GM12878 (cell line): ENCODE results near the gene SNPH. TPM values are rescaled to one million over a fixed set of nuclear protein-coding genes. Genes with fewer than 3 reads are reported as not detected.

Source experiments
- ATAC-seq: fragments of 200-7000 bp; cut with Tn5 transposase; 3 replicates; pipeline ENCODE4 v1.9.1; 2020; ENCODE audit warnings: mild to moderate bottlenecking, moderate library complexity
- BruUV-seq: library from RNA; stranded (reverse); fragments of 400-500 nt; replicated peaks from 2 replicates; lab custom pipeline; 2021; lab: Mats Ljungman, UMichigan
- CTCF ChIA-PET: fragments of 300-600 bp; sonication (Branson Sonifier 250); formaldehyde crosslinking; extraction: SDS; loops from one replicate; lab custom pipeline; 2021; ENCODE audit warnings: inconsistent platforms; lab: Yijun Ruan, JAX
- POLR2A ChIA-PET: fragments of 350-600 bp; formaldehyde crosslinking; extraction: SDS; loops from one replicate; lab custom pipeline; 2021; ENCODE audit warnings: inconsistent platforms; lab: Charles Lee
- RAD21 ChIA-PET: fragments of 300-600 bp; sonication (Branson Sonifier 250); formaldehyde crosslinking; loops from one replicate; lab custom pipeline; 2023; ENCODE audit warnings: antibody characterized with exemption; ENCODE audit not compliant: unreplicated experiment; lab: Charles Lee
- SMC1A ChIA-PET: fragments of 300-600 bp; sonication (Branson Sonifier 250); formaldehyde crosslinking; loops from one replicate; lab custom pipeline; 2023; ENCODE audit not compliant: unreplicated experiment, uncharacterized antibody; lab: Charles Lee
- DNase-seq: peaks from one replicate; pipeline ENCODE4 v3.0.0-alpha.2; 2011; ENCODE audit warnings: low read depth, low spot score
- FAIRE-seq: peaks from 3 replicates; lab custom pipeline; 2011; peaks lifted over from hg19 to GRCh38; lab: Jason Lieb, UNC
- H2AFZ ChIP-seq: 2 replicates; pipeline ENCODE4 v1.6.0; 2011; ENCODE audit warnings: low read depth, low read length, control low read depth; ENCODE audit not compliant: control insufficient read depth
- H3K27ac ChIP-seq: 2 replicates; pipeline ENCODE4 v1.5.1; 2011; ENCODE audit warnings: control low read depth; ENCODE audit not compliant: control insufficient read depth, insufficient read depth
- H3K27me3 ChIP-seq, 2 experiments: replicated peaks in 1 of 2; 2 replicates each; pipeline versions ENCODE4 v1.6.0 to v1.6.1; 2011; ENCODE audit warnings: low read length in 1 of 2; ENCODE audit not compliant: control insufficient read depth in 2 of 2, insufficient read depth in 2 of 2
- H3K36me3 ChIP-seq, 2 experiments: 2 replicates each; pipeline ENCODE4 v1.5.1; 2011; ENCODE audit warnings: low read length in 1 of 2; ENCODE audit not compliant: control insufficient read depth in 2 of 2, insufficient read depth in 2 of 2
- H3K4me1 ChIP-seq: 2 replicates; pipeline ENCODE4 v1.6.1; 2011; ENCODE audit warnings: mild to moderate bottlenecking, low read length, moderate library complexity, mixed read lengths; ENCODE audit not compliant: control insufficient read depth, insufficient read depth
- H3K4me2 ChIP-seq: 2 replicates; pipeline ENCODE4 v1.6.0; 2011; ENCODE audit warnings: control low read depth; ENCODE audit not compliant: control insufficient read depth, insufficient read depth
- H3K4me3 ChIP-seq: fragments of 200-600 bp; sonication (generic); 2 replicates; pipeline ENCODE4 v1.5.1; 2016
- H3K79me2 ChIP-seq: 2 replicates; pipeline ENCODE4 v1.6.0; 2011; ENCODE audit warnings: low read length; ENCODE audit not compliant: control insufficient read depth, insufficient read depth
- H3K9ac ChIP-seq: 2 replicates; pipeline ENCODE4 v1.8.0; 2011; ENCODE audit warnings: low read length, control low read depth, mixed read lengths; ENCODE audit not compliant: control insufficient read depth, insufficient read depth
- H3K9me3 ChIP-seq: replicated peaks from 3 replicates; pipeline ENCODE4 v1.5.1; 2011; ENCODE audit warnings: mild to moderate bottlenecking, low read length; ENCODE audit not compliant: control insufficient read depth, insufficient read depth
- H4K20me1 ChIP-seq: 2 replicates; pipeline ENCODE4 v1.6.0; 2011; ENCODE audit not compliant: control insufficient read depth, insufficient read depth
- ATF2 ChIP-seq: IDR thresholded peaks from 2 replicates; pipeline ENCODE4 v1.6.1; 2012; ENCODE audit warnings: low read length, inconsistent platforms
- BHLHE40 ChIP-seq, 2 experiments: fragments of 450-650 bp in 1 of 2; IDR thresholded peaks; 2 replicates each; pipeline ENCODE4 v1.6.1; 2011 to 2017; ENCODE audit warnings: low read depth in 2 of 2, borderline replicate concordance in 1 of 2, improper control_type of control experiment in 1 of 2, low read length in 1 of 2, mild to moderate bottlenecking in 1 of 2
- BRCA1 ChIP-seq: IDR thresholded peaks from 2 replicates; pipeline ENCODE4 v1.6.1; 2011; ENCODE audit warnings: low read depth, low read length, improper control_type of control experiment
- CBX3 ChIP-seq: fragments of 200-600 bp; sonication (generic); IDR thresholded peaks from 2 replicates; pipeline ENCODE4 v1.6.1; 2016; ENCODE audit warnings: low read depth, borderline replicate concordance
- CHD1 ChIP-seq: IDR thresholded peaks from 2 replicates; pipeline ENCODE4 v1.6.1; 2012; ENCODE audit warnings: low read depth, low read length, improper control_type of control experiment
- ETV6 ChIP-seq, 2 experiments: fragments of 450-650 bp in 1 of 2; IDR thresholded peaks in 1 of 2; conservative IDR thresholded peaks in 1 of 2; 2 replicates each; pipeline ENCODE4 v1.6.1; 2014; ENCODE audit warnings: antibody characterized with exemption in 1 of 2, borderline replicate concordance in 1 of 2, low read depth in 1 of 2, mild to moderate bottlenecking in 1 of 2, moderate library complexity in 1 of 2
- GABPA ChIP-seq: IDR thresholded peaks from 2 replicates; pipeline ENCODE4 v1.6.1; 2014; ENCODE audit warnings: antibody characterized with exemption, low read depth, mild to moderate bottlenecking, inconsistent platforms
- SPI1 ChIP-seq: IDR thresholded peaks from 2 replicates; pipeline ENCODE4 v1.6.1; 2011; ENCODE audit warnings: low read depth, mild to moderate bottlenecking, low read length, moderate library complexity, borderline replicate concordance; ENCODE audit not compliant: insufficient read depth
- SUZ12 ChIP-seq: fragments of 200-600 bp; sonication (generic); IDR thresholded peaks from one replicate; pipeline ENCODE4 v1.6.1; 2018; ENCODE audit warnings: antibody characterized with exemption, mild to moderate bottlenecking; ENCODE audit not compliant: unreplicated experiment
- ZNF622 ChIP-seq: fragments of 450-650 bp; IDR thresholded peaks from 2 replicates; pipeline ENCODE4 v1.6.1; 2017; ENCODE audit warnings: mild to moderate bottlenecking, inconsistent platforms
- WGBS: methylation state at CpG from one replicate; pipeline ENCODE4 v1.1.6; 2016; ENCODE audit warnings: low lambda C conversion rate; ENCODE audit not compliant: insufficient replicate concordance, insufficient coverage; ENCODE audit errors: missing lambda C conversion rate; 5-methylcytosine and 5-hydroxymethylcytosine counted together
- in situ Hi-C: fragments of 300-500 bp; cut with MboI; formaldehyde crosslinking; loops from 9 replicates; pipeline ENCODE4 v1.14.3; 2018; ENCODE audit warnings: mixed read lengths
- intact Hi-C: fragments of 100-400 bp; cut with micrococcal nuclease; formaldehyde crosslinking; loops from one replicate; pipeline ENCODE4 v1.14.2; 2022; ENCODE audit not compliant: unreplicated experiment
- polyA plus RNA-seq, 11 experiments: library from polyadenylated mRNA; depleted of rRNA in 4 of 11; unstranded in 6 of 11; stranded (reverse) in 5 of 11; fragments of >200 nt; fragmentation: Nextera tagmentation in 4 of 11; fragmentation: Illumina TruSeq in 1 of 11; extraction: Ambion mirVana in 4 of 11; extraction: Trizol in 1 of 11; gene quantifications; 1 replicate in 1 of 11; 2 replicates in 10 of 11; pipeline versions ENCODE4 v1.2.1 to v1.2.3, GENCODE V29; 2011 to 2016; ENCODE audit warnings: inconsistent platforms in 2 of 11, missing spikeins in 2 of 11, low read depth in 1 of 11
- total RNA-seq, 4 experiments: library from RNA; depleted of rRNA in 3 of 4; stranded (reverse); fragments of >200 nt in 3 of 4; fragmentation: Illumina TruSeq in 1 of 4; extraction: Trizol in 1 of 4; gene quantifications; 2 replicates each; pipeline versions ENCODE4 v1.2.1 to v1.2.3, GENCODE V29; 2013 to 2021
- TF ChIP-seq, protein P1 (sequence below): fragments of 450-650 bp; IDR thresholded peaks from 2 replicates; pipeline ENCODE4 v1.6.1; 2016; ENCODE audit warnings: mild to moderate bottlenecking
- TF ChIP-seq, protein P2 (sequence below): fragments of 450-650 bp; formaldehyde crosslinking; IDR thresholded peaks from 2 replicates; pipeline ENCODE4 v1.4.0; 2020; ENCODE audit warnings: mild to moderate bottlenecking, moderate library complexity
- TF ChIP-seq, protein P3 (sequence below): fragments of 450-650 bp; IDR thresholded peaks from 2 replicates; pipeline ENCODE4 v1.6.1; 2014; ENCODE audit warnings: mild to moderate bottlenecking

Gene SNPH
- total and polyA plus RNA-seq, 10 of the 15 experiments (the other 5 are each of a cell fraction or from before 2014, with no cell fraction given), result 0.02 to 0.45 (median 0.34) TPM; not detected in 2

GRCh38 chr20:1274485-1275311, 8.6 kb downstream of the SNPH start:
- ChIA-PET POLR2A (no interaction called here), CTCF (interaction anchor here (0.6 kb wide), 1 partner anchor 11 kb away, joined by 3 read pairs; no protein-coding TSS in a partner anchor), SMC1A (no interaction called here), RAD21 (no interaction called here)
- Histone ChIP-seq H3K27me3 (no peaks in the 10 kb centered on the region; a peak in 1 of 4 replicates), H2AFZ (no peak overlapping the region), H3K36me3 (no peaks in the 10 kb centered on the region; a peak in 1 of 4 replicates), H4K20me1 (no peaks in the 10 kb centered on the region), H3K9me3 (no peaks in the 10 kb centered on the region; the same call in 2 of the 3 replicates), H3K4me3 (no peak overlapping the region), H3K9ac (no peak overlapping the region), H3K27ac (no peak overlapping the region), H3K79me2 (no peaks in the 10 kb centered on the region), H3K4me2 (no peak overlapping the region), H3K4me1 (no peaks in the 10 kb centered on the region)
- 56% methylated on average over 14 of the region's 14 CpGs for WGBS
- ATAC-seq (no peak), DNase-seq (no peak), FAIRE-seq (no peak)
- in situ Hi-C loops (no loop called here), intact Hi-C loops (no loop called here)
- no TSS peak for BruUV-seq
- TF ChIP-seq, protein P1, sequence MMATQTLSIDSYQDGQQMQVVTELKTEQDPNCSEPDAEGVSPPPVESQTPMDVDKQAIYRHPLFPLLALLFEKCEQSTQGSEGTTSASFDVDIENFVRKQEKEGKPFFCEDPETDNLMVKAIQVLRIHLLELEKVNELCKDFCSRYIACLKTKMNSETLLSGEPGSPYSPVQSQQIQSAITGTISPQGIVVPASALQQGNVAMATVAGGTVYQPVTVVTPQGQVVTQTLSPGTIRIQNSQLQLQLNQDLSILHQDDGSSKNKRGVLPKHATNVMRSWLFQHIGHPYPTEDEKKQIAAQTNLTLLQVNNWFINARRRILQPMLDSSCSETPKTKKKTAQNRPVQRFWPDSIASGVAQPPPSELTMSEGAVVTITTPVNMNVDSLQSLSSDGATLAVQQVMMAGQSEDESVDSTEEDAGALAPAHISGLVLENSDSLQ, result no peak
- TF ChIP-seq ETV6 (conservative IDR thresholded peaks at IDR 0.05 in 1 of 2, IDR thresholded peaks at IDR 0.05 in 1 of 2; ENCODE audit: borderline replicate concordance in 1 of 2, low read depth in 1 of 2), result no peak
- TF ChIP-seq SPI1, result no peak
- no peak for TF ChIP-seq ZNF622
- TF ChIP-seq BRCA1, result no peak
- no peak for TF ChIP-seq CHD1
- TF ChIP-seq SUZ12, result no peak
- no peak for TF ChIP-seq BHLHE40 (IDR thresholded peaks at IDR 0.05; ENCODE audit: borderline replicate concordance in 1 of 2, low read depth in 2 of 2, low read length in 1 of 2)
- no peak for TF ChIP-seq ATF2
- TF ChIP-seq, protein P2, sequence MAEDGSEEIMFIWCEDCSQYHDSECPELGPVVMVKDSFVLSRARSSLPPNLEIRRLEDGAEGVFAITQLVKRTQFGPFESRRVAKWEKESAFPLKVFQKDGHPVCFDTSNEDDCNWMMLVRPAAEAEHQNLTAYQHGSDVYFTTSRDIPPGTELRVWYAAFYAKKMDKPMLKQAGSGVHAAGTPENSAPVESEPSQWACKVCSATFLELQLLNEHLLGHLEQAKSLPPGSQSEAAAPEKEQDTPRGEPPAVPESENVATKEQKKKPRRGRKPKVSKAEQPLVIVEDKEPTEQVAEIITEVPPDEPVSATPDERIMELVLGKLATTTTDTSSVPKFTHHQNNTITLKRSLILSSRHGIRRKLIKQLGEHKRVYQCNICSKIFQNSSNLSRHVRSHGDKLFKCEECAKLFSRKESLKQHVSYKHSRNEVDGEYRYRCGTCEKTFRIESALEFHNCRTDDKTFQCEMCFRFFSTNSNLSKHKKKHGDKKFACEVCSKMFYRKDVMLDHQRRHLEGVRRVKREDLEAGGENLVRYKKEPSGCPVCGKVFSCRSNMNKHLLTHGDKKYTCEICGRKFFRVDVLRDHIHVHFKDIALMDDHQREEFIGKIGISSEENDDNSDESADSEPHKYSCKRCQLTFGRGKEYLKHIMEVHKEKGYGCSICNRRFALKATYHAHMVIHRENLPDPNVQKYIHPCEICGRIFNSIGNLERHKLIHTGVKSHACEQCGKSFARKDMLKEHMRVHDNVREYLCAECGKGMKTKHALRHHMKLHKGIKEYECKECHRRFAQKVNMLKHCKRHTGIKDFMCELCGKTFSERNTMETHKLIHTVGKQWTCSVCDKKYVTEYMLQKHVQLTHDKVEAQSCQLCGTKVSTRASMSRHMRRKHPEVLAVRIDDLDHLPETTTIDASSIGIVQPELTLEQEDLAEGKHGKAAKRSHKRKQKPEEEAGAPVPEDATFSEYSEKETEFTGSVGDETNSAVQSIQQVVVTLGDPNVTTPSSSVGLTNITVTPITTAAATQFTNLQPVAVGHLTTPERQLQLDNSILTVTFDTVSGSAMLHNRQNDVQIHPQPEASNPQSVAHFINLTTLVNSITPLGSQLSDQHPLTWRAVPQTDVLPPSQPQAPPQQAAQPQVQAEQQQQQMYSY (CRISPR knock-in tag), result no peak
- TF ChIP-seq, protein P3, sequence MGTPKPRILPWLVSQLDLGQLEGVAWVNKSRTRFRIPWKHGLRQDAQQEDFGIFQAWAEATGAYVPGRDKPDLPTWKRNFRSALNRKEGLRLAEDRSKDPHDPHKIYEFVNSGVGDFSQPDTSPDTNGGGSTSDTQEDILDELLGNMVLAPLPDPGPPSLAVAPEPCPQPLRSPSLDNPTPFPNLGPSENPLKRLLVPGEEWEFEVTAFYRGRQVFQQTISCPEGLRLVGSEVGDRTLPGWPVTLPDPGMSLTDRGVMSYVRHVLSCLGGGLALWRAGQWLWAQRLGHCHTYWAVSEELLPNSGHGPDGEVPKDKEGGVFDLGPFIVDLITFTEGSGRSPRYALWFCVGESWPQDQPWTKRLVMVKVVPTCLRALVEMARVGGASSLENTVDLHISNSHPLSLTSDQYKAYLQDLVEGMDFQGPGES, result no peak
- TF ChIP-seq CBX3, result no peak
- no peak for TF ChIP-seq GABPA
